HFF-Myc (cell line): ENCODE measurements around the gene FAM13C.

Experiments
- DNase-seq: peaks from one replicate; pipeline ENCODE4 v3.0.0-alpha.2; 2011; ENCODE audit warnings: low read depth; ENCODE audit errors: extremely low read depth
- H3K4me3 ChIP-seq: replicated peaks from 2 replicates; pipeline ENCODE4 v1.5.1; 2011; ENCODE audit warnings: low read depth, mild to moderate bottlenecking, control low read depth, low read length
- TF ChIP-seq, protein P1 (sequence below): IDR thresholded peaks from 2 replicates; pipeline ENCODE4 v1.5.1; 2012; ENCODE audit warnings: mild to moderate bottlenecking, low read depth, low read length, control low read depth; ENCODE audit errors: missing control alignments

Gene FAM13C

DNA sequence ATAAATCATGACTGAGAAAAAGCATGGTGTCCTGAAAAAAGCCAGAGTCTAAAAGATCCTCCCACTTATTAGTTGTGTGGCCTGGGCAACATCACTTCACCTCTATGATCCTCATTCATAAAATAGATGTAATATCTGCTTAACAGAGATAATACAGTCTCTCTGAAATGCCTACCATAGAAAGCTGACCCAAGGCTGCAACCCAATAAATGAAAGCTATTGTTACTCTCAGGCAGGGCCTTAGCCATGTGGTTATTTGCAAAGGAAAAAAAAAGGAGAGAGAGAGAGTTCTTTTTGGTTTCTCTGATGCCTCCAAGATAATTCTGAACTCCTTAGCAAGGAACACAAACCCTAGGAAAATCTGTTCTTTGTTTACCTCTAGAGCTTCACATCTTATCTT lies 7.9 kb downstream of the FAM13C start:
- no peak overlapping the region for H3K4me3 ChIP-seq

DNA sequence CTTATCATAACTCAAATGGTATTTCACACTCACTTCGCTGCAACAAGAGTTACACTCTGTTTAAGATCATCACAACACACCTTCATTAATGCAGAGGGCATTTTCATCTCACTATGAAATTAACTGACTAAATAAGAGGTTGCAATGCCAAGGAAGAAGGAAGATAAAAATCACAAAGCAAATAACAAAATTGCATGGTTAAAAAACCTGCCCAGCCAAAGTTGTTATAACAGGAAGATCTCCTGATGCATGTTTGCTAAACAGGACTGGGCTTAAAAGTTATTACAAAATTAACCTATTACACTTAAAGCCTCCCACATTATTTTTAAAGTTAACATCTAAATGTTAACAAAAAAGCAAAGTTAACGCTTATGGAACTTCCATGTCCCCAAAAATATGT lies 11.8 kb downstream of the FAM13C start:
- TF ChIP-seq, protein P1, sequence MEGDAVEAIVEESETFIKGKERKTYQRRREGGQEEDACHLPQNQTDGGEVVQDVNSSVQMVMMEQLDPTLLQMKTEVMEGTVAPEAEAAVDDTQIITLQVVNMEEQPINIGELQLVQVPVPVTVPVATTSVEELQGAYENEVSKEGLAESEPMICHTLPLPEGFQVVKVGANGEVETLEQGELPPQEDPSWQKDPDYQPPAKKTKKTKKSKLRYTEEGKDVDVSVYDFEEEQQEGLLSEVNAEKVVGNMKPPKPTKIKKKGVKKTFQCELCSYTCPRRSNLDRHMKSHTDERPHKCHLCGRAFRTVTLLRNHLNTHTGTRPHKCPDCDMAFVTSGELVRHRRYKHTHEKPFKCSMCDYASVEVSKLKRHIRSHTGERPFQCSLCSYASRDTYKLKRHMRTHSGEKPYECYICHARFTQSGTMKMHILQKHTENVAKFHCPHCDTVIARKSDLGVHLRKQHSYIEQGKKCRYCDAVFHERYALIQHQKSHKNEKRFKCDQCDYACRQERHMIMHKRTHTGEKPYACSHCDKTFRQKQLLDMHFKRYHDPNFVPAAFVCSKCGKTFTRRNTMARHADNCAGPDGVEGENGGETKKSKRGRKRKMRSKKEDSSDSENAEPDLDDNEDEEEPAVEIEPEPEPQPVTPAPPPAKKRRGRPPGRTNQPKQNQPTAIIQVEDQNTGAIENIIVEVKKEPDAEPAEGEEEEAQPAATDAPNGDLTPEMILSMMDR: no peak
- no peak for DNase-seq
- H3K4me3 ChIP-seq: no peak overlapping the region

More for the DNA sequence above, 7.9 kb downstream of the FAM13C start:
- DNase-seq: no peak
- TF ChIP-seq, protein P1: no peak

DNA sequence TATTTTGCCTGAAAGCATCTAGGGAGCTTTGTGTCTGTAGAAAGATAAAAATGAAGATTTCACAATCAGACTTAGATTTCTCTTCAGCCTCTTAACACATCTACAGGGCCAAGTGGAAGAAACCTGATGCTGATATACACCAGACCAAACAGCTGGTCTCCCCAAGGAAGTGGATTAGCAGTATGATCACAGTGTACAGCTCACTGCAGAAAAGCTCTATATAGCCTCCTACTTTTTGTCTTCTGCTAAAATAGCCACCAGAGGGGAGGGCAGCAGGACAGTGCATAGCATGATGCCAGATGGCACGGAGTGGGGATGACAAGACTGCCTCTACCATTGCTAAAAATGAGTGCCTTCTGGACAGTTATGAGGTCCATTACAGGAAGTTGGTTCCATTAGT lies 16.0 kb downstream of the FAM13C start:
- no peak overlapping the region for H3K4me3 ChIP-seq
- TF ChIP-seq, protein P1: no peak
- no peak for DNase-seq

DNA sequence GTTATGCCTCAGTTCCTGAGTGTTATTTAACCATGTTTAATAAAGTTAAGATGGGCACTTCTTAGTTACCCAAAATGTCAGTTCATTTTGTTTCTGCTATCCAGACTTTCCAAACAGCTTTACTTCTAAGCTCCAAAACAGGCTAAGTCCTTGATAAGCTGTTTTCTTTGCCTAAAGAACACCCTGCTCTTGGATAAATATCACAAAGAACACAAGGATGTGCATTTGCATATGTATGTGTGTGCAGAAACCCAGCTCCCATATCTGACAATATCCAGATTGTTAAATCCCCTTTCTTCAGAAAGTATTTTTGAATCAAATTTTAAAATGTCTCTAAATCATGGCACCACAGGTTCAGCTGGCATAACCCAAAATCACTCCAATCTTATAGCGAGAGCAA lies 19.6 kb downstream of the FAM13C start:
- no peak overlapping the region for H3K4me3 ChIP-seq
- DNase-seq: no peak
- TF ChIP-seq, protein P1: no peak

DNA sequence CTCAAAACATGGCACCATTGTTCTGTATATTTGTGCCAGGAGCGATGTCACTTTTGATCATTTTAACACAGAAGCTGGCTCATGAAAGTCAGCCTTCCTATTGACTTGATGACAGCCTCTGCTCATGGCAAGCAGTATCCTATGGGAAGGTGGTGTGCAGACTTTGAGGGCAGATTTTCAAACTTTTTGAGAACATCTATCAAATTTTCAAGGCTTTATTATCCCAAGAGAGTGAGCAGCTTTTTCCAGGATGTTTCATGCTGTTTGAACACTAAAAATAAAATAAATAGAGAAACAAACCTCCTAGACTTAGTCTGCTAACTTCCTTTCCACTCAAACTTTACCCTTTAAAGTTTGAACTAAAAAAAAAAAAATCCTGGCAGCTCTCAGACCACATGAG lies 20.3 kb downstream of the FAM13C start:
- no peak for DNase-seq
- TF ChIP-seq, protein P1: no peak
- no peak overlapping the region for H3K4me3 ChIP-seq

DNA sequence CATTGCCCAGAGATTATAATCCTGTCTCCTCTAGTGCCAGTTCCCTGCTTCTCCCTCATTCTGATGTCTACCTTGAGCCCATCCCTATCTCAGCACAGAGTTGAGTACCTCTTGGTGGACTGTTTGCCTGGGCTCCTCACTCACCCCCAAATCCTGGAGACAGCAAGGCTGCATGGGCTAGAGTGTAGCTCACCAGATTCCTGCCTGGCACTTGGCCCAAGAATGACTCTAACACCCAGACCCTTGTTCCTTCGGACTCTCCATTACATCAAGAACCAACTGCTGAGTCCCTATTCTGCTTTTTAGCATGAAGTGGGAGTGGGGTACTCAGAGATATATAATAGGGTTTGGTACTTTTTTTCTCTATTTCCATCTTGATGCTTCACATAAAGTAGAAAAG lies 22.1 kb downstream of the FAM13C start:
- TF ChIP-seq, protein P1: no peak
- H3K4me3 ChIP-seq: no peak overlapping the region
- no peak for DNase-seq

DNA sequence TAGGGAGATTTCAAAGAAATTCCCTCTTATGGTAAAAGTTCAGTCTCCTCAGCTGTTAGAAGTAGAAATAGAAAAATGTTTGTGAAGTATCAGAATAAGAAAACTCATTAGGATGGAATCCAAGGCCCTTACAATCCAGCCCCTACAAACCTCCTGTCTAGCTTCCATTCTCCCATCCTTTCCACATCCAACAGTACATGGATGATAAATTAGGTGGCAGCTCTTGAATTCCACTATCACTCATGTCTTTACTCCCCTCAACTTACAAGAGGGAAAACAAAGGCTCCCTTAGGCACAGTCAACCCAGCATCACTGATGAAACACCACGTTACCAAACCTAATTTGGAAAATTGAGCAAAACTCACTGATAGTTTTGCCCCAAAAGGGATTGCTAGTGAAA lies 23.0 kb downstream of the FAM13C start:
- no peak overlapping the region for H3K4me3 ChIP-seq
- no peak for DNase-seq
- TF ChIP-seq, protein P1: no peak
